IMR-90 (cell line): ENCODE data around the gene TENM3. TPM values are rescaled to one million over a fixed set of nuclear protein-coding genes. Genes with fewer than 3 reads are reported as not detected.

Experiments used
- ATAC-seq: fragments of 200-7000 bp; cut with Tn5 transposase; 2 replicates; pipeline ENCODE4 v1.9.1; 2020; ENCODE audit warnings: low read depth, mild to moderate bottlenecking, moderate library complexity
- BruUV-seq: library from RNA; stranded (reverse); fragments of 400-500 nt; replicated peaks from 2 replicates; lab custom pipeline; 2021; lab: Mats Ljungman, UMichigan
- CTCF ChIA-PET: fragments of 300-600 bp; formaldehyde crosslinking; extraction: SDS; loops from one replicate; lab custom pipeline; 2021; ENCODE audit warnings: antibody characterized with exemption; lab: Yijun Ruan, JAX
- POLR2A ChIA-PET: fragments of 300-600 bp; sonication (Branson Sonifier 250); formaldehyde crosslinking; loops from one replicate; lab custom pipeline; 2022; ENCODE audit warnings: antibody characterized with exemption; ENCODE audit not compliant: unreplicated experiment; lab: Charles Lee
- DNase-seq: peaks from one replicate; pipeline ENCODE4 v3.0.0; 2013
- H2AFZ ChIP-seq: replicated peaks from 2 replicates; pipeline ENCODE3; 2013; ENCODE audit warnings: low read length, mild to moderate bottlenecking; ENCODE audit not compliant: poor library complexity
- H2AK5ac ChIP-seq: 2 replicates; pipeline ENCODE4 v1.6.1; 2013; ENCODE audit warnings: low read depth, low read length, inconsistent platforms
- H2AK9ac ChIP-seq: replicated peaks from 2 replicates; pipeline ENCODE3; 2013; ENCODE audit warnings: mild to moderate bottlenecking, low read depth, low read length, moderate library complexity; ENCODE audit not compliant: poor library complexity
- H2BK120ac ChIP-seq: 2 replicates; pipeline ENCODE4 v1.6.1; 2013; ENCODE audit warnings: low read depth, low read length, inconsistent platforms
- H2BK15ac ChIP-seq: 3 replicates; pipeline ENCODE4 v1.6.1; 2013; ENCODE audit warnings: low read depth, low read length, inconsistent platforms
- H2BK20ac ChIP-seq: 2 replicates; pipeline ENCODE4 v1.6.1; 2013; ENCODE audit warnings: low read depth, mild to moderate bottlenecking, inconsistent platforms, low read length, moderate library complexity
- H2BK5ac ChIP-seq: 2 replicates; pipeline ENCODE4 v1.6.1; 2013; ENCODE audit warnings: mild to moderate bottlenecking, low read depth, low read length, inconsistent platforms; ENCODE audit not compliant: poor library complexity, severe bottlenecking
- H3K14ac ChIP-seq: replicated peaks from 2 replicates; pipeline ENCODE4 v1.6.1; 2013; ENCODE audit warnings: low read depth, low read length, inconsistent platforms
- H3K18ac ChIP-seq: 2 replicates; pipeline ENCODE4 v1.6.1; 2013; ENCODE audit warnings: low read depth, low read length, control low read depth
- H3K23ac ChIP-seq: 2 replicates; pipeline ENCODE4 v1.6.1; 2013; ENCODE audit warnings: low read depth, low read length, inconsistent platforms
- H3K27ac ChIP-seq: 2 replicates; pipeline ENCODE4 v1.5.1; 2013; ENCODE audit warnings: mild to moderate bottlenecking, control low read depth, low read length; ENCODE audit not compliant: insufficient read depth
- H3K27me3 ChIP-seq: 2 replicates; pipeline ENCODE4 v1.6.1; 2013; ENCODE audit warnings: low read length; ENCODE audit not compliant: control insufficient read depth, insufficient read depth
- H3K36me3 ChIP-seq: 2 replicates; pipeline ENCODE4 v1.6.1; 2013; ENCODE audit warnings: low read length, mixed read lengths; ENCODE audit not compliant: control insufficient read depth, insufficient read depth
- H3K4ac ChIP-seq: 2 replicates; pipeline ENCODE4 v1.6.1; 2013; ENCODE audit warnings: low read depth, low read length, inconsistent platforms
- H3K4me1 ChIP-seq: 2 replicates; pipeline ENCODE4 v1.6.1; 2013; ENCODE audit warnings: low read length, mixed read lengths; ENCODE audit not compliant: control insufficient read depth, insufficient read depth
- H3K4me2 ChIP-seq: 2 replicates; pipeline ENCODE4 v1.6.1; 2013; ENCODE audit warnings: low read depth, mild to moderate bottlenecking, control low read depth, low read length, moderate library complexity
- H3K4me3 ChIP-seq: 2 replicates; pipeline ENCODE4 v1.5.1; 2013; ENCODE audit warnings: low read depth, mild to moderate bottlenecking, control low read depth, low read length, moderate library complexity; ENCODE audit not compliant: insufficient read depth
- H3K56ac ChIP-seq: 2 replicates; pipeline ENCODE4 v1.6.1; 2013; ENCODE audit warnings: low read length, inconsistent platforms; ENCODE audit not compliant: insufficient read depth; ENCODE audit errors: extremely low read depth
- H3K79me1 ChIP-seq, 2 experiments: 2 replicates each; pipeline ENCODE4 v1.6.1; 2013; ENCODE audit warnings: low read length in 2 of 2, inconsistent platforms in 1 of 2, low read depth in 1 of 2
- H3K9ac ChIP-seq: 2 replicates; pipeline ENCODE4 v1.6.1; 2013; ENCODE audit warnings: low read depth, low read length, control low read depth
- H3K9me1 ChIP-seq: 2 replicates; pipeline ENCODE4 v1.6.1; 2013; ENCODE audit warnings: low read length, inconsistent platforms; ENCODE audit not compliant: insufficient read depth
- H3K9me3 ChIP-seq: 2 replicates; pipeline ENCODE4 v1.6.1; 2013; ENCODE audit warnings: low read length; ENCODE audit not compliant: control insufficient read depth, insufficient read depth
- H4K20me1 ChIP-seq: 2 replicates; pipeline ENCODE4 v1.6.1; 2013; ENCODE audit warnings: low read length, inconsistent platforms; ENCODE audit not compliant: insufficient read depth
- H4K5ac ChIP-seq: 2 replicates; pipeline ENCODE4 v1.6.1; 2013; ENCODE audit warnings: mild to moderate bottlenecking, low read depth, low read length, control low read depth
- H4K8ac ChIP-seq, 2 experiments: 2 replicates each; pipeline ENCODE4 v1.6.1; 2013; ENCODE audit warnings: low read depth in 2 of 2, low read length in 2 of 2, control low read depth in 1 of 2, inconsistent platforms in 1 of 2
- H4K91ac ChIP-seq: 2 replicates; pipeline ENCODE4 v1.6.1; 2013; ENCODE audit warnings: low read depth, low read length, inconsistent platforms; ENCODE audit not compliant: insufficient read depth
- CEBPB ChIP-seq: IDR thresholded peaks from 2 replicates; pipeline ENCODE4 v1.6.1; 2012; ENCODE audit warnings: low read depth, low read length, improper control_type of control experiment
- CHD1 ChIP-seq: IDR thresholded peaks from 2 replicates; pipeline ENCODE4 v1.6.1; 2012; ENCODE audit warnings: low read depth, low read length, improper control_type of control experiment
- FOS ChIP-seq: fragments of 150-350 bp; IDR thresholded peaks from 2 replicates; pipeline ENCODE4 v1.6.1; 2016; ENCODE audit warnings: low read depth, low read length
- MAFK ChIP-seq: IDR thresholded peaks from 2 replicates; pipeline ENCODE4 v1.6.1; 2012; ENCODE audit warnings: low read depth, low read length, improper control_type of control experiment
- MAZ ChIP-seq: IDR thresholded peaks from 2 replicates; pipeline ENCODE4 v1.6.1; 2012; ENCODE audit warnings: low read depth, mild to moderate bottlenecking, low read length, improper control_type of control experiment, moderate library complexity, borderline replicate concordance
- MXI1 ChIP-seq: IDR thresholded peaks from 2 replicates; pipeline ENCODE4 v1.6.1; 2012; ENCODE audit warnings: low read depth, mild to moderate bottlenecking, low read length, moderate library complexity, borderline replicate concordance
- NFE2L2 ChIP-seq: fragments of 150-350 bp; IDR thresholded peaks from 2 replicates; pipeline ENCODE4 v1.6.1; 2016; ENCODE audit warnings: low read depth, mild to moderate bottlenecking, low read length
- POLR2A ChIP-seq: IDR thresholded peaks from 2 replicates; pipeline ENCODE4 v1.6.1; 2012; ENCODE audit warnings: mild to moderate bottlenecking, low read depth, low read length
- RAD21 ChIP-seq: IDR thresholded peaks from 2 replicates; pipeline ENCODE4 v1.6.1; 2012; ENCODE audit warnings: low read length, improper control_type of control experiment
- RCOR1 ChIP-seq: IDR thresholded peaks from 2 replicates; pipeline ENCODE4 v1.6.1; 2012; ENCODE audit warnings: mild to moderate bottlenecking, low read length, improper control_type of control experiment; ENCODE audit not compliant: insufficient replicate concordance
- RFX5 ChIP-seq: IDR thresholded peaks from 2 replicates; pipeline ENCODE4 v1.8.0; 2012; ENCODE audit warnings: low read depth, mild to moderate bottlenecking, low read length, moderate library complexity
- SMC3 ChIP-seq: fragments of 150-350 bp; IDR thresholded peaks from 2 replicates; pipeline ENCODE4 v1.6.1; 2016; ENCODE audit warnings: low read depth, mild to moderate bottlenecking, antibody characterized with exemption, low read length, moderate library complexity
- WGBS, 2 experiments: methylation state at CpG; one replicate each; pipeline versions ENCODE4 v1.1.5 to v1.1.7; 2013; ENCODE audit warnings: missing lambda C conversion rate in 2 of 2; ENCODE audit not compliant: insufficient read length in 1 of 2; ENCODE audit errors: extremely low coverage in 2 of 2; 5-methylcytosine and 5-hydroxymethylcytosine counted together
- dilution Hi-C: fragments of 300-500 bp; cut with HindIII; formaldehyde crosslinking; loops from one replicate; pipeline ENCODE4 v1.14.3; 2018; ENCODE audit warnings: low sequenced_read_pairs; ENCODE audit not compliant: unreplicated experiment
- in situ Hi-C: fragments of 300-500 bp; cut with MboI; formaldehyde crosslinking; loops from 3 replicates; pipeline ENCODE4 v1.14.3; 2019; ENCODE audit warnings: low sequenced_read_pairs, inconsistent platforms, mixed read lengths
- intact Hi-C: fragments of 100-400 bp; cut with micrococcal nuclease; formaldehyde crosslinking; loops from 2 replicates; pipeline ENCODE4 v1.10.0; 2022
- polyA plus RNA-seq, 3 experiments: library from polyadenylated mRNA; depleted of rRNA; stranded (reverse); fragments of >200 nt; gene quantifications; 2 replicates each; pipeline ENCODE4 v1.2.3, GENCODE V29; 2012; ENCODE audit warnings: low replicate concordance in 1 of 3
- total RNA-seq: library from RNA; depleted of rRNA; stranded (reverse); fragments of >200 nt; gene quantifications from 2 replicates; pipeline ENCODE4 v1.2.3, GENCODE V29; 2012
- TF ChIP-seq, protein P1 (sequence below): fragments of 150-350 bp; IDR thresholded peaks from 2 replicates; pipeline ENCODE4 v1.6.1; 2017; ENCODE audit warnings: mild to moderate bottlenecking, antibody characterized with exemption, low read length, low read depth
- TF ChIP-seq, protein P2 (sequence below): conservative IDR thresholded peaks from 2 replicates; pipeline ENCODE4 v1.5.1; 2012; ENCODE audit warnings: mild to moderate bottlenecking, low read depth, low read length, improper control_type of control experiment
- TF ChIP-seq, protein P3 (sequence below): fragments of 150-350 bp; IDR thresholded peaks from 2 replicates; pipeline ENCODE4 v1.6.1; 2016; ENCODE audit warnings: low read depth, mild to moderate bottlenecking, low read length, moderate library complexity, borderline replicate concordance

Gene TENM3
- total and polyA plus RNA-seq, 2 of the 4 experiments (the other 2 are of a cell fraction): 29.9 to 173 TPM

DNA sequence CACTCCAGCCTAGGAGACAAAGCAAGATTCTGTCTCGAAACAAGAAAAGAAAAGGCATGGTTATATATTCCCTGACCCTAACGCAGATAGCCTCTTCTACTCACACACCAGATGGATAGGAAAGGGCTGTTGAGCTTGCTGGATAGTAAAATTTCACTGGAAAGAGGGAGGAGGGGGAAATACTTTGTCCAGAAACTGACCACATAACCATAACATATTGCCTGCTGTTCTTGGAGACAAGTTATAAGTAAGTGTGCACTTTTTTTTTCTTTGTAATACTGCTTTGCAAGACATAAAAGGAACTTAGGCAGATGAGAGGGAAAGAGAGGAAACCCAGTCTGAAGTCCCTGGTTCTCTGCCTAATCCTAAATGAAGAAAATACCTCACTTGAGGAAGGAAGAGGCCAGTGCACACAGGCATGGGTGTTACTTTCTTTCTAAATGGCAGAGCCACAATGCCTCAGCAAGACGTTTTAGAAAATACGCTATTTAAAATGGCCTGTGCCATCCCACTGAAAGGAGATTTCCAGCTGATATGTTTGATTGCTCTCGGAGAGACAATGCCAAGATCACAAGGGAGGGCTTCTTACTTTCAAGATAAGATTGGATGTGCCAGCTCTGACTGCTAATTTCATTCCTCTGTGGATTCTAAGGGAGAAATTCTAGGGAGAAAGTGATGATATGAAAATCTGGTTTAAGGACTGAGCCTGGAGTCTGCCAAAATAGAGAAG is 533.3 kb downstream of the TENM3 start:
- Histone ChIP-seq H3K4me1 (no peaks in the 10 kb centered on the region), H3K4me3 (no peak overlapping the region), H4K91ac (no peak overlapping the region), H3K9ac (no peak overlapping the region), H3K27me3 (no peaks in the 10 kb centered on the region), H3K9me1 (no peaks in the 10 kb centered on the region; the same call in 1 of the 2 replicates), H2AK5ac (no peak overlapping the region), H3K18ac (no peak overlapping the region), H3K79me1 (no peaks in the 10 kb centered on the region), H2BK5ac (no peak overlapping the region), H3K23ac (no peak overlapping the region), H3K14ac (no peak overlapping the region), H3K9me3 (no peaks in the 10 kb centered on the region), H2AFZ (no peak overlapping the region), H2BK15ac (no peak overlapping the region), H3K36me3 (peaks cover 4% of the 10 kb centered on the region), H3K27ac (no peak overlapping the region), H2BK120ac (no peak overlapping the region), H2BK20ac (no peak overlapping the region), H2AK9ac (no peak overlapping the region), H3K56ac (no peak overlapping the region), H3K4me2 (no peak overlapping the region), H4K20me1 (no peaks in the 10 kb centered on the region), H4K8ac (no peak overlapping the region), H3K4ac (no peak overlapping the region), H4K5ac (no peak overlapping the region)
- ATAC-seq (0 out of 2 replicates have a peak, but pooled peaks have one; percentile 37), DNase-seq (peak; percentile 64)
- intact Hi-C loops (no loop called here), in situ Hi-C loops (no loop called here), dilution Hi-C loops (no loop called here)
- no CpG with 5 or more reads among the region's 5 CpGs for WGBS, 2 experiments
- POLR2A ChIA-PET: interaction anchor here (0.5 kb wide), 1 partner anchor 64 kb away, joined by 3 read pairs; no protein-coding TSS in a partner anchor
- no peak for TF ChIP-seq RCOR1
- TF ChIP-seq CHD1: no peak
- no peak for TF ChIP-seq MAZ
- TF ChIP-seq FOS: no peak
- no peak for TF ChIP-seq MAFK
- TF ChIP-seq, protein P1, sequence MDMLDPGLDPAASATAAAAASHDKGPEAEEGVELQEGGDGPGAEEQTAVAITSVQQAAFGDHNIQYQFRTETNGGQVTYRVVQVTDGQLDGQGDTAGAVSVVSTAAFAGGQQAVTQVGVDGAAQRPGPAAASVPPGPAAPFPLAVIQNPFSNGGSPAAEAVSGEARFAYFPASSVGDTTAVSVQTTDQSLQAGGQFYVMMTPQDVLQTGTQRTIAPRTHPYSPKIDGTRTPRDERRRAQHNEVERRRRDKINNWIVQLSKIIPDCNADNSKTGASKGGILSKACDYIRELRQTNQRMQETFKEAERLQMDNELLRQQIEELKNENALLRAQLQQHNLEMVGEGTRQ: no peak
- no peak for TF ChIP-seq MXI1
- TF ChIP-seq, protein P2, sequence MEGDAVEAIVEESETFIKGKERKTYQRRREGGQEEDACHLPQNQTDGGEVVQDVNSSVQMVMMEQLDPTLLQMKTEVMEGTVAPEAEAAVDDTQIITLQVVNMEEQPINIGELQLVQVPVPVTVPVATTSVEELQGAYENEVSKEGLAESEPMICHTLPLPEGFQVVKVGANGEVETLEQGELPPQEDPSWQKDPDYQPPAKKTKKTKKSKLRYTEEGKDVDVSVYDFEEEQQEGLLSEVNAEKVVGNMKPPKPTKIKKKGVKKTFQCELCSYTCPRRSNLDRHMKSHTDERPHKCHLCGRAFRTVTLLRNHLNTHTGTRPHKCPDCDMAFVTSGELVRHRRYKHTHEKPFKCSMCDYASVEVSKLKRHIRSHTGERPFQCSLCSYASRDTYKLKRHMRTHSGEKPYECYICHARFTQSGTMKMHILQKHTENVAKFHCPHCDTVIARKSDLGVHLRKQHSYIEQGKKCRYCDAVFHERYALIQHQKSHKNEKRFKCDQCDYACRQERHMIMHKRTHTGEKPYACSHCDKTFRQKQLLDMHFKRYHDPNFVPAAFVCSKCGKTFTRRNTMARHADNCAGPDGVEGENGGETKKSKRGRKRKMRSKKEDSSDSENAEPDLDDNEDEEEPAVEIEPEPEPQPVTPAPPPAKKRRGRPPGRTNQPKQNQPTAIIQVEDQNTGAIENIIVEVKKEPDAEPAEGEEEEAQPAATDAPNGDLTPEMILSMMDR: no peak
- no peak for TF ChIP-seq RAD21
- no peak for TF ChIP-seq POLR2A
- TF ChIP-seq SMC3: no peak
- TF ChIP-seq NFE2L2: no peak
- TF ChIP-seq CEBPB: no peak
- TF ChIP-seq, protein P3, sequence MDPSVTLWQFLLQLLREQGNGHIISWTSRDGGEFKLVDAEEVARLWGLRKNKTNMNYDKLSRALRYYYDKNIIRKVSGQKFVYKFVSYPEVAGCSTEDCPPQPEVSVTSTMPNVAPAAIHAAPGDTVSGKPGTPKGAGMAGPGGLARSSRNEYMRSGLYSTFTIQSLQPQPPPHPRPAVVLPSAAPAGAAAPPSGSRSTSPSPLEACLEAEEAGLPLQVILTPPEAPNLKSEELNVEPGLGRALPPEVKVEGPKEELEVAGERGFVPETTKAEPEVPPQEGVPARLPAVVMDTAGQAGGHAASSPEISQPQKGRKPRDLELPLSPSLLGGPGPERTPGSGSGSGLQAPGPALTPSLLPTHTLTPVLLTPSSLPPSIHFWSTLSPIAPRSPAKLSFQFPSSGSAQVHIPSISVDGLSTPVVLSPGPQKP: no peak
- TF ChIP-seq RFX5: no peak
- no TSS peak for BruUV-seq
- CTCF ChIA-PET: no interaction called here
